Smooth muscle cell (in vitro differentiated cells): ENCODE measurements around the gene ALG14. TPM values are rescaled to one million over a fixed set of nuclear protein-coding genes. Genes with fewer than 3 reads are reported as not detected.

Experiments used
- DNase-seq: peaks from one replicate; lab custom pipeline; 2025; ENCODE audit not compliant: unreplicated experiment; lab: John Stamatoyannopoulos, UW
- H2AFZ ChIP-seq: fragments of 200-600 bp; sonication (generic); 2 replicates; pipeline ENCODE4 v1.6.0; 2016; ENCODE audit warnings: antibody characterized with exemption, low read depth, mild to moderate bottlenecking
- H3F3A ChIP-seq: fragments of 200-600 bp; sonication (generic); 2 replicates; pipeline ENCODE4 v1.6.0; 2017; ENCODE audit warnings: antibody characterized with exemption, low read depth
- H3K27ac ChIP-seq: fragments of 200-600 bp; sonication (generic); 2 replicates; pipeline ENCODE4 v1.5.1; 2016; ENCODE audit warnings: low read depth, mild to moderate bottlenecking
- H3K27me3 ChIP-seq: fragments of 200-600 bp; sonication (generic); 2 replicates; pipeline ENCODE4 v1.6.1; 2016; ENCODE audit warnings: low read depth, mild to moderate bottlenecking
- H3K36me3 ChIP-seq: fragments of 200-600 bp; sonication (generic); 2 replicates; pipeline ENCODE4 v1.5.1; 2016; ENCODE audit warnings: low read depth
- H3K4me1 ChIP-seq: fragments of 200-600 bp; sonication (generic); 2 replicates; pipeline ENCODE4 v1.5.1; 2016; ENCODE audit warnings: low read depth
- H3K4me2 ChIP-seq: fragments of 200-600 bp; sonication (generic); 2 replicates; pipeline ENCODE4 v1.6.0; 2016; ENCODE audit warnings: mild to moderate bottlenecking
- H3K4me3 ChIP-seq: fragments of 200-600 bp; sonication (generic); 2 replicates; pipeline ENCODE4 v1.5.1; 2016; ENCODE audit warnings: mild to moderate bottlenecking
- H3K79me2 ChIP-seq: fragments of 200-600 bp; sonication (generic); 2 replicates; pipeline ENCODE4 v1.6.0; 2016; ENCODE audit warnings: low read depth, mild to moderate bottlenecking
- H3K9ac ChIP-seq: fragments of 200-600 bp; sonication (generic); 2 replicates; pipeline ENCODE4 v1.6.0; 2016; ENCODE audit warnings: low read depth
- H3K9me3 ChIP-seq: fragments of 200-600 bp; sonication (generic); replicated peaks from 2 replicates; pipeline ENCODE4 v1.5.1; 2016; ENCODE audit warnings: low read depth
- H4K20me1 ChIP-seq: fragments of 200-600 bp; sonication (generic); 2 replicates; pipeline ENCODE4 v1.6.0; 2016; ENCODE audit warnings: low read depth
- WGBS: methylation state at CpG from one replicate; pipeline ENCODE4 v1.1.7; 2016; ENCODE audit warnings: low lambda C conversion rate; 5-methylcytosine and 5-hydroxymethylcytosine counted together
- polyA plus RNA-seq: library from polyadenylated mRNA; unstranded; fragments of >200 nt; fragmentation: Nextera tagmentation; extraction: Ambion mirVana; gene quantifications from 2 replicates; pipeline ENCODE4 v1.2.1, GENCODE V29; 2016
- total RNA-seq: library from RNA; depleted of rRNA; stranded (reverse); fragments of >200 nt; gene quantifications from 2 replicates; pipeline ENCODE4 v1.2.3, GENCODE V29; 2014
- TF ChIP-seq, protein P1 (sequence below): fragments of 200-600 bp; sonication (generic); IDR thresholded peaks from 2 replicates; pipeline ENCODE4 v1.5.1; 2017; ENCODE audit warnings: borderline replicate concordance, mild to moderate bottlenecking, antibody characterized with exemption; ENCODE audit not compliant: insufficient read depth, poor library complexity, severe bottlenecking

ALG14 gene
- total and polyA plus RNA-seq, 2 experiments from 2014 or later, result 2.4 to 5.5 TPM

DNA sequence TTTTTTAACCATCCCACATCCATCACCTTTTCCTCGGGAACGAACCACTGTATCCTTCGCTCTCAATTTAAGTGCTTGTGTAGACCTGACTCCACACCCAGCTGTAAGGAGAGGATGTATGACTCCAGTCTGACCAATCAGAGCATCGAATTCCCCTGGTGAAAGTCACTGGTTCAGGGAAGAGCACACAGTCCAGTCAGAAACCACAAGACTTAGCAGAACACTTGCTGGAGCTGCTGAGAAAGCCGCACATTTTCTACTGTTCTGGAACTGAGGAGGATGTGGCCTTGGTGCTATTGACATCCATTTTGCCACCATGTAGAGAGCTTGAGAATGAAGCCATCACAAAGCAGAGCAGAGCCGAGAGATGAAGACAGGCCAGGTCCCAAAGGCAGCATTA lies 86.0 kb downstream of the ALG14 start:
- Histone ChIP-seq H3K27ac (peak overlapping the region; percentile 43), H3K4me1 (peaks cover 24% of the 10 kb centered on the region), H2AFZ (no peak overlapping the region), H3K36me3 (no peaks in the 10 kb centered on the region), H3F3A (peaks cover under 1% of the 10 kb centered on the region), H3K9me3 (no peaks in the 10 kb centered on the region), H4K20me1 (no peaks in the 10 kb centered on the region), H3K4me3 (no peak overlapping the region), H3K4me2 (peak overlapping the region; percentile 38), H3K27me3 (no peaks in the 10 kb centered on the region), H3K79me2 (no peaks in the 10 kb centered on the region), H3K9ac (no peak overlapping the region)
- TF ChIP-seq, protein P1, sequence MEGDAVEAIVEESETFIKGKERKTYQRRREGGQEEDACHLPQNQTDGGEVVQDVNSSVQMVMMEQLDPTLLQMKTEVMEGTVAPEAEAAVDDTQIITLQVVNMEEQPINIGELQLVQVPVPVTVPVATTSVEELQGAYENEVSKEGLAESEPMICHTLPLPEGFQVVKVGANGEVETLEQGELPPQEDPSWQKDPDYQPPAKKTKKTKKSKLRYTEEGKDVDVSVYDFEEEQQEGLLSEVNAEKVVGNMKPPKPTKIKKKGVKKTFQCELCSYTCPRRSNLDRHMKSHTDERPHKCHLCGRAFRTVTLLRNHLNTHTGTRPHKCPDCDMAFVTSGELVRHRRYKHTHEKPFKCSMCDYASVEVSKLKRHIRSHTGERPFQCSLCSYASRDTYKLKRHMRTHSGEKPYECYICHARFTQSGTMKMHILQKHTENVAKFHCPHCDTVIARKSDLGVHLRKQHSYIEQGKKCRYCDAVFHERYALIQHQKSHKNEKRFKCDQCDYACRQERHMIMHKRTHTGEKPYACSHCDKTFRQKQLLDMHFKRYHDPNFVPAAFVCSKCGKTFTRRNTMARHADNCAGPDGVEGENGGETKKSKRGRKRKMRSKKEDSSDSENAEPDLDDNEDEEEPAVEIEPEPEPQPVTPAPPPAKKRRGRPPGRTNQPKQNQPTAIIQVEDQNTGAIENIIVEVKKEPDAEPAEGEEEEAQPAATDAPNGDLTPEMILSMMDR, result no peak
- WGBS, result 76% methylated on average over 6 of the region's 6 CpGs
- no peak for DNase-seq

DNA sequence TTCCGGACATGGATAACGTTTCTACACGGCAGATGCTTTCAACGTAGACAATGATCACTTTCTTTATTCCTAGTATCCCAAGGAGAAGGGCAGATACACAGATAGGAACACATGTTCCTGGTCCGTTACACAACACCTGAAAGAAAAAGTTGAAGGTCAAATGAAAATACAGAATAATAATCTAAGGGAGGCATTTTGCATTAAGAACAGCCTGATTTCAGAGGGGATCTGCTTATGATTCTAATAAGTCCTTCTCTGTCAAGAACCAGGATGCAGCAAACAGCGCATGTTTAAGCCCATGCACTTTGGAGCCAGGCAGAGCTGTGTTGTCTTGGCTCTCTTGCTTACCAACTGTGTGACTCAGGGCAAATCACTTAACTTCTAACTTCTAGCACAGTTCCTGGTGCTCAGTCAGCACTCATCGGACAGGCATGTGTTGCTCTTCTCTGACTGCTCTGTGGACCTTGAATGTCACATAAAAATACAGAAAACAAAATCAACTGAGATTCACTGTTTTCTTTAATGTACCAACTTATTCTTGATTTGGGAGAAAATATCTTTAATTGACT lies 89.5 kb downstream of the ALG14 start:
- H3K4me2 ChIP-seq, result peak overlapping the region; percentile 20
- no peaks in the 10 kb centered on the region for H3K79me2 ChIP-seq
- no peaks in the 10 kb centered on the region for H3K9me3 ChIP-seq
- no peak overlapping the region for H2AFZ ChIP-seq
- 64% methylated on average over 7 of the region's 7 CpGs for WGBS
- peak overlapping the region; percentile 24 for H3K27ac ChIP-seq
- no peaks in the 10 kb centered on the region for H3K36me3 ChIP-seq
- DNase-seq, result no peak
- TF ChIP-seq, protein P1, result no peak
- H3K4me3 ChIP-seq, result no peak overlapping the region
- H3F3A ChIP-seq, result peaks cover 20% of the 10 kb centered on the region
- H3K27me3 ChIP-seq, result no peaks in the 10 kb centered on the region
- no peak overlapping the region for H3K9ac ChIP-seq
- no peaks in the 10 kb centered on the region for H4K20me1 ChIP-seq
- H3K4me1 ChIP-seq, result peaks cover 41% of the 10 kb centered on the region

DNA sequence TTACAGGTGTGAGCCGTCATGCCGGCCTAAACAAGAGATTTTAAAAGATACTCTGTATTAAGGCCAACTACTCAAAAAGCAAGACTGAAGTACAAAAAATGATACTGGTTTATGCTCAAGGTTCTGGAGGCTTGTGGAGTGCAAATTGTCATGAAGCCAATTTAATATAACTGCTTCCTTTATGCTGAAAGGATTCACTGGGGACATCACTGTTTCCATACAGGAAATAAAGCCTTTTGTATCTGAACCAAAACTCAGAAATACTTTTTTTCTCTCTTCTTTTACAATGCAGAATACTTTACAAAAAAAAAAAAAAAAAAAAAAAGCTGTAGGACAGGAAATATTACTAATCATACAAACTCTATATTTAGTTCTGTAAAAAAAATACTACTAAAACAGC lies 90.4 kb downstream of the ALG14 start:
- Histone ChIP-seq H3K36me3 (no peaks in the 10 kb centered on the region), H3K4me2 (no peak overlapping the region), H3K9ac (no peak overlapping the region), H3K9me3 (no peaks in the 10 kb centered on the region), H3F3A (peaks cover 20% of the 10 kb centered on the region), H2AFZ (no peak overlapping the region), H3K4me3 (no peak overlapping the region), H3K4me1 (peaks cover 41% of the 10 kb centered on the region), H3K79me2 (no peaks in the 10 kb centered on the region), H3K27ac (peak overlapping the region; percentile 24), H3K27me3 (no peaks in the 10 kb centered on the region), H4K20me1 (no peaks in the 10 kb centered on the region)
- DNase-seq, result no peak
- 90% methylated on average over 2 of the region's 2 CpGs for WGBS
- TF ChIP-seq, protein P1, result no peak

- H2AFZ ChIP-seq, result no peak overlapping the region
- H4K20me1 ChIP-seq, result no peaks in the 10 kb centered on the region
- peak overlapping the region; percentile 77 for H3K4me2 ChIP-seq
- H3K27me3 ChIP-seq, result no peaks in the 10 kb centered on the region
- H3K79me2 ChIP-seq, result no peaks in the 10 kb centered on the region
- no peaks in the 10 kb centered on the region for H3K9me3 ChIP-seq
- TF ChIP-seq, protein P1, result no peak
- no peak for DNase-seq
- no peak overlapping the region for H3K4me3 ChIP-seq
- 95% methylated on average over 1 of the region's 1 CpG for WGBS
- no peak overlapping the region for H3K9ac ChIP-seq
- no peaks in the 10 kb centered on the region for H3K36me3 ChIP-seq
- H3K27ac ChIP-seq, result peak overlapping the region; percentile 84
- H3F3A ChIP-seq, result peaks cover 20% of the 10 kb centered on the region
- H3K4me1 ChIP-seq, result peaks cover 41% of the 10 kb centered on the region
These were observed 91.2 kb downstream of the ALG14 start for GRCh38 chr1:94981575-94981973.
